Keratinocyte (primary cell): Measurements from ENCODE around the gene SPRED3. TPM values are rescaled to one million over a fixed set of nuclear protein-coding genes. Genes with fewer than 3 reads are reported as not detected.

Experiments used
- DNase-seq: peaks from one replicate; pipeline ENCODE4 v3.0.0-alpha.2; 2011; ENCODE audit warnings: low read depth, missing footprints, low spot score
- FAIRE-seq: peaks from 2 replicates; lab custom pipeline; 2011; peaks lifted over from hg19 to GRCh38; lab: Jason Lieb, UNC
- H2AFZ ChIP-seq: 2 replicates; pipeline ENCODE4 v1.6.0; 2012; ENCODE audit warnings: low read length, control low read depth, inconsistent platforms; ENCODE audit not compliant: control insufficient read depth
- H3K27ac ChIP-seq: 2 replicates; pipeline ENCODE4 v1.5.1; 2011; ENCODE audit warnings: low read length; ENCODE audit not compliant: control insufficient read depth, insufficient read depth
- H3K27me3 ChIP-seq: 3 replicates; pipeline ENCODE4 v1.6.0; 2011; ENCODE audit warnings: low read length; ENCODE audit not compliant: control insufficient read depth, insufficient read depth; ENCODE audit errors: extremely low read depth
- H3K36me3 ChIP-seq, 2 experiments: 2 replicates in 1 of 2; 3 replicates in 1 of 2; pipeline ENCODE4 v1.5.1; 2011; ENCODE audit warnings: low read length in 2 of 2, mild to moderate bottlenecking in 1 of 2; ENCODE audit not compliant: control insufficient read depth in 2 of 2, insufficient read depth in 2 of 2; ENCODE audit errors: extremely low read depth in 1 of 2
- H3K4me1 ChIP-seq: 3 replicates; pipeline ENCODE4 v1.5.1; 2011; ENCODE audit warnings: low read length; ENCODE audit not compliant: control insufficient read depth, insufficient read depth; ENCODE audit errors: extremely low read depth
- H3K4me2 ChIP-seq: 3 replicates; pipeline ENCODE4 v1.6.0; 2011; ENCODE audit warnings: low read depth, low read length; ENCODE audit not compliant: control insufficient read depth, insufficient read depth; ENCODE audit errors: extremely low read depth
- H3K4me3 ChIP-seq, 3 experiments: fragments of 200-600 bp in 1 of 3; sonication (generic) in 1 of 3; 2 replicates in 2 of 3; 3 replicates in 1 of 3; pipeline ENCODE4 v1.5.1; 2011 to 2016; ENCODE audit warnings: low read length in 3 of 3, mild to moderate bottlenecking in 3 of 3, control low read depth in 2 of 3, inconsistent platforms in 1 of 3, low read depth in 1 of 3, mixed read lengths in 1 of 3, mixed run types in 1 of 3, moderate library complexity in 1 of 3; ENCODE audit not compliant: control insufficient read depth in 2 of 3, insufficient read depth in 2 of 3; ENCODE audit errors: extremely low read depth in 1 of 3
- H3K79me2 ChIP-seq: 2 replicates; pipeline ENCODE4 v1.6.0; 2012; ENCODE audit warnings: low read length; ENCODE audit not compliant: control insufficient read depth, insufficient read depth
- H3K9ac ChIP-seq: 3 replicates; pipeline ENCODE4 v1.6.0; 2011; ENCODE audit warnings: low read length; ENCODE audit not compliant: control insufficient read depth, insufficient read depth; ENCODE audit errors: extremely low read depth
- H3K9me1 ChIP-seq: 3 replicates; pipeline ENCODE4 v1.6.0; 2011; ENCODE audit warnings: low read length; ENCODE audit not compliant: control insufficient read depth, insufficient read depth; ENCODE audit errors: extremely low read depth
- H3K9me3 ChIP-seq: 2 replicates; pipeline ENCODE4 v1.5.1; 2012; ENCODE audit warnings: low read depth, low read length; ENCODE audit not compliant: control insufficient read depth
- H4K20me1 ChIP-seq: 3 replicates; pipeline ENCODE4 v1.6.0; 2011; ENCODE audit warnings: low read length; ENCODE audit not compliant: control insufficient read depth, insufficient read depth; ENCODE audit errors: extremely low read depth
- EZH2 ChIP-seq: IDR thresholded peaks from one replicate; pipeline ENCODE4 v1.6.1; 2012; ENCODE audit warnings: inconsistent platforms, mild to moderate bottlenecking, low read length, moderate library complexity
- dilution Hi-C: fragments of 300-500 bp; cut with MboI; formaldehyde crosslinking; loops from one replicate; pipeline ENCODE4 v1.7.0; 2020; ENCODE audit warnings: low sequenced_read_pairs; ENCODE audit not compliant: extremely low pct_ligation_motif_present
- polyA plus RNA-seq, 5 experiments: library from polyadenylated mRNA; depleted of rRNA in 3 of 5; stranded (reverse) in 3 of 5; stranded (forward) in 1 of 5; unstranded in 1 of 5; fragments of >200 nt; gene quantifications; 1 replicate in 1 of 5; 2 replicates in 3 of 5; 3 replicates in 1 of 5; pipeline versions ENCODE4 v1.2.1 to v1.2.3, GENCODE V29; 2011 to 2012; ENCODE audit warnings: missing spikeins in 2 of 5, low read depth in 1 of 5, low replicate concordance in 1 of 5
- TF ChIP-seq, protein P1 (sequence below), 3 experiments: IDR thresholded peaks in 1 of 3; conservative IDR thresholded peaks in 1 of 3; optimal IDR thresholded peaks in 1 of 3; 2 replicates in 2 of 3; 3 replicates in 1 of 3; pipeline versions ENCODE3 to v1.5.1; 2011; ENCODE audit warnings: low read length in 3 of 3, mild to moderate bottlenecking in 3 of 3, moderate library complexity in 2 of 3, control low read depth in 1 of 3, inconsistent platforms in 1 of 3; ENCODE audit not compliant: insufficient read depth in 2 of 3; ENCODE audit errors: extremely low read depth in 1 of 3

The SPRED3 gene
- polyA plus RNA-seq, 1 donor (not counting 4 experiments of a cell fraction or from before 2014, with no cell fraction given) = 2.6 TPM

DNA sequence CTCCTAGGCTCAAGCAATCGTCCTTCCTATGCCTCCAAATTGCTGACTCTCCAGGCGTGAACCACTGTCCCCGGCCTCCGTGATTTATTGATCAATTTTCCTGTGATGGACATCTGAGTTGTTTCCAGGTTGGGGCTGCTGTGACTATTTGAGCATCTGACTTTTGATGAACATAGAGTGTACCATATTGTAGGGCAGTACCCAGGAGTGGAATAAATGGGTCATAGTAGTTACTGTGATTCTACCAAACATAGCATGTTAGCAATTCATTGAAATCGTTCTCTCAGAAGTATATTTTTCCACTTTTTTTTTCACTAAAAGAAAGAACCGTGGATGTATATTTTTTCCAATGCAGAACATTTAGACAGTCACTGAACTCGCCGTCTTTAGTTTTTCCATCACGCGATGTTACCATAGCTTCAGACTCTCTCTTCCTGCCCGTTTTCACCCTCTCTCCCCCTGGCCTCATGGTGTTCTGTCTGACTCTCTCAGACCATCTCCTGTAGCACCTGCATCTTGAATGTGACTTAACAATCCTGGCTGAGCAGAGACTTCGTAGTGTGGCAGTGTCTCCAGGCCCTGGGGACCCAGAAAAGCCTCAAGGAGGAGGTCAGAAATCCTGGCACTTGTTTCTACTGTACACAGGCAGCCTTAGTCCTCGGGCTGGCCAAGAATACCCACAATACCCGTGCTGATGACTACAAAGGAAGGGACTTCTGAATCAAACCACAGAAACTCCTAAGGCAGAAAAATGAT is 40.7 kb downstream of the SPRED3 start:
- Histone ChIP-seq H3K27ac (no peak overlapping the region), H4K20me1 (no peaks in the 10 kb centered on the region), H2AFZ (no peak overlapping the region), H3K9me1 (no peaks in the 10 kb centered on the region), H3K27me3 (peaks cover 10% of the 10 kb centered on the region), H3K9me3 (no peaks in the 10 kb centered on the region), H3K4me1 (no peaks in the 10 kb centered on the region), H3K79me2 (no peaks in the 10 kb centered on the region), H3K4me2 (no peak overlapping the region), H3K4me3 (no peak overlapping the region), H3K9ac (no peak overlapping the region), H3K36me3 (no peaks in the 10 kb centered on the region)
- dilution Hi-C loops = no loop called here
- FAIRE-seq = no peak
- TF ChIP-seq, protein P1, sequence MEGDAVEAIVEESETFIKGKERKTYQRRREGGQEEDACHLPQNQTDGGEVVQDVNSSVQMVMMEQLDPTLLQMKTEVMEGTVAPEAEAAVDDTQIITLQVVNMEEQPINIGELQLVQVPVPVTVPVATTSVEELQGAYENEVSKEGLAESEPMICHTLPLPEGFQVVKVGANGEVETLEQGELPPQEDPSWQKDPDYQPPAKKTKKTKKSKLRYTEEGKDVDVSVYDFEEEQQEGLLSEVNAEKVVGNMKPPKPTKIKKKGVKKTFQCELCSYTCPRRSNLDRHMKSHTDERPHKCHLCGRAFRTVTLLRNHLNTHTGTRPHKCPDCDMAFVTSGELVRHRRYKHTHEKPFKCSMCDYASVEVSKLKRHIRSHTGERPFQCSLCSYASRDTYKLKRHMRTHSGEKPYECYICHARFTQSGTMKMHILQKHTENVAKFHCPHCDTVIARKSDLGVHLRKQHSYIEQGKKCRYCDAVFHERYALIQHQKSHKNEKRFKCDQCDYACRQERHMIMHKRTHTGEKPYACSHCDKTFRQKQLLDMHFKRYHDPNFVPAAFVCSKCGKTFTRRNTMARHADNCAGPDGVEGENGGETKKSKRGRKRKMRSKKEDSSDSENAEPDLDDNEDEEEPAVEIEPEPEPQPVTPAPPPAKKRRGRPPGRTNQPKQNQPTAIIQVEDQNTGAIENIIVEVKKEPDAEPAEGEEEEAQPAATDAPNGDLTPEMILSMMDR (optimal IDR thresholded peaks at IDR 0.05 in 1 of 3, IDR thresholded peaks at IDR 0.05 in 1 of 3, conservative IDR thresholded peaks at IDR 0.05 in 1 of 3; ENCODE audit: extremely low read depth in 1 of 3, insufficient read depth in 2 of 3, low read length in 3 of 3) = no peak
- TF ChIP-seq EZH2 = no peak
- DNase-seq = no peak

GRCh38 chr19:38429811-38430156 is 41.3 kb downstream of the SPRED3 start:
- Histone ChIP-seq H2AFZ (no peak overlapping the region), H3K79me2 (no peaks in the 10 kb centered on the region), H3K9me3 (no peaks in the 10 kb centered on the region), H3K4me1 (no peaks in the 10 kb centered on the region), H4K20me1 (no peaks in the 10 kb centered on the region), H3K36me3 (no peaks in the 10 kb centered on the region), H3K9ac (no peak overlapping the region), H3K27ac (no peak overlapping the region), H3K4me3 (no peak overlapping the region), H3K9me1 (no peaks in the 10 kb centered on the region), H3K27me3 (peaks cover 14% of the 10 kb centered on the region), H3K4me2 (no peak overlapping the region)
- DNase-seq = no peak
- no peak for FAIRE-seq
- dilution Hi-C loops = no loop called here
- TF ChIP-seq, protein P1 (optimal IDR thresholded peaks at IDR 0.05 in 1 of 3, IDR thresholded peaks at IDR 0.05 in 1 of 3, conservative IDR thresholded peaks at IDR 0.05 in 1 of 3; ENCODE audit: extremely low read depth in 1 of 3, insufficient read depth in 2 of 3, low read length in 3 of 3) = no peak
- no peak for TF ChIP-seq EZH2
